Right lung (tissue), 5 donors: ENCODE measurements around the gene LTBR. TPM values are rescaled to one million over a fixed set of nuclear protein-coding genes. Genes with fewer than 3 reads are reported as not detected.

Experiments used
- DNase-seq, 2 donors: peaks; one replicate each; pipeline ENCODE4 v3.0.0-alpha.2; 2013
- polyA plus RNA-seq, 5 donors: library from polyadenylated mRNA; unstranded; fragments of 120-200 nt; gene quantifications; one replicate each; pipeline versions ENCODE4 v1.2.1 to v1.2.3, GENCODE V29; 2013; ENCODE audit warnings: inconsistent platforms in 1 of 5, low replicate concordance in 1 of 5; ENCODE audit not compliant: insufficient read length in 5 of 5, insufficient read depth in 1 of 5

LTBR gene
- polyA plus RNA-seq, 5 donors: 59.0 to 110 (median 74.7) TPM

- no peak for DNase-seq
Measured at GRCh38 chr12:6345319-6346091, 38.5 kb upstream of the LTBR start.

- DNase-seq: no peak
Measured at GRCh38 chr12:6346235-6346832, 37.6 kb upstream of the LTBR start.

DNA sequence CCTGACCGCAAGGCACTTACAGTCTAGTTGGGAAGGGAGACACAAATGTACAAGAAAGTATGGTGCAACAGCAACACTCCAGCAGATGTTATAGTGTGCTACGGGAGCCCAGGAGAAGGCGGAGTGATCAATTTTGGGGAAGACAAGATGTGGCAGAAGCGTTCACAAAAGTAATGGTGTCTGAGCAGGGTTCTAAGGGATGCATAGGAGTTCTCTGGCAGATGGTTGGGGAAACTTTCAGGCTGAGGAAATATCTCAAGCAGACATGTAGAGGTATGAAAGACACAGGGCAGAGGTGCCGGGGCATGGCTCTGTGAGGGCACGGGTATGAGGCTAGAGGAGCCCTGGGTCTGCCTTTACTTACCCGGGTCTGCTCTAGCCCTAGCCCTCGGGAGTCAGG lies 37.0 kb upstream of the LTBR start:
- DNase-seq: no peak

DNA sequence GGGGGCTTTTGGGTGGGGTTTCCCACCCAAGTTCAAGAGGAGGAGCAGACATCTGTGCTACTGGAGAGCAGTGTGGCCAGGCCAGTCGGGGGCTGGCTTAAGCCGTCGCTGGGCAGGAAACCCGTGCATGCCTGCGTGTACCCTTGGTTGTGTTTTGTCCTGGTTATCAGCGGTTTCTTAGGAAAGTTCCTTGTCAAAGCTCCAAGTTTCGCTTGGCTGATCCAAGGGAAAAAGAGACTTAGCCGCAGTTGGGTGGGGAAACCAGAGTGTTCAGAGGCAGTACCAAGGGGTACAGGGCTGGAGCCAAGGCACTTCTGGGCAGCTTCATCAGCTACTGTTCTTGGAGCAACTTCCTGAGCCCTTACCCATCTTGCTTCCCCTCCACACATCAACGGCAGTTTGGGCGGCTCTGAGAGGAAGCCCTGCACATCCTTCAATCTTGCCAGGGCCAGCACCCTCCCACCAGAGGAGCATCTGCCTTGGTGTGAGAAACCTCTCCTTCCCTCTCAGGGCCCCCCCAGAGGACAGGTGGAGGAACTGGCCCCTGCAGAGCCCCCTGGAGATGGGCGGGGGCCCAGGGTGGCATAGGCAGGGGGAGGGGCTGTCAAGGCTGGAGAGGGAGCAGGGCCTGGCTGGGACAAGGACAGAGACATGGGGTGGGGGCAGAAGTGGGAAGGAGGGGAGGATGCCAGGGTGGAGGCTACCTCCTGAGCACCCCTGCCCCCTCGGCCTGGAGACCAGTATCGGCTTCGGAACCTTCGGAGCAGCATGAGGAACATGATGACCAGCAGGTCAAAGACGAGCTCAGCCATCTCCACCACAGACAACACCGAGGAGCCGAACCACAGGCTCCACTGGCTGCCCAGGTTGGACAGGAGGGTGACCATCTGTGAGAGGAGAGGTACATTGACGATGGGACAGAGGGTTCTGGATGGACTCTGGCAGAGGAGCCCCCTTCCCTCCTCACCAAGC lies 36.3 kb upstream of the LTBR start:
- peak; percentile 84 to 89 for DNase-seq

GRCh38 chr12:6351622-6352021 lies 32.3 kb upstream of the LTBR start:
- no peak for DNase-seq

DNA sequence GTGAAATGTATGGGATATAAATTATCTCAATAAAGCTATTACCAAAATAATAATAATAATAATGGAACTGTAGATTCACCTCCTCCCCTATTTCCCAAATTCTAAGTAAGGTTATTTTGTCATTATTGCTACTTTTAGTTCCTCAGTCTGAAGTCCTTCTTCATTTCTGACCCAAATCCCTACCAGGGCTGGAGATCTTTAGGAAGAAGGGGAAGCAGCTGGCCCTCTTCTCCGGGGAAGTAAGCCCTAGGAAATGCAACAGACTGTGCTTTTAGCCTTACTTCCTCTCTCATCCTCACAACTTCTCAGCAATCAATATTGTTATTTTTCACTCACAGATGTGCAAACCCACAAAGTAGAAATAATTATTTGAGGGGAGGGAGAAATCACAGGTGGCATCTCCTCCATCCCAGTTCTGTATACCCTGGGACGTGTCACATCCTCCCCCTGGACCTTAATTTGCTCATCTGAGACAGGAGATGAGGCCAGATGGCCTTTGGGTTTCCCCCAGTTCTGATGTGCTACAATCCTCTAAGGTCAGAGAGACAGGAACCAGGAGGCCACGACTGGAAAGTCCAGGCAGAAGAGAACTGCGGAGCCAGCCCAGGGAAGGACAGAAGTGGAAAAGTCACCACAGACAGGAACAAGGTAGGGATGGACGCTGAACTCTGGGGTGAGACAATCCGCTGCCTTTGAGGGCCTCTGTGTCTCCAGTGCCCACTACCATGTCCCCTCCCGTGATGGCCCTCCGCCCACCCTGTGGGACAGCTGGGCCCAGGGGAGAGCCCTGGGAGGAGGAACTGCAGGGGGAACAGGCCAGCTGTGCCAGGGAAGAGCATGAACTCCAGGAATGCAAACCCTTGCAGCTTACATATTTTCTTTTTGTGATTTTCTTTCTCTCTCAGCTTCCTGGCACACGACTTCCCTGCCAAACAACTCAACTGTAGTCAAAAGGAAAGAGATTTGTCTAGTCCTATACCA lies 31.5 kb upstream of the LTBR start:
- no peak for DNase-seq

DNA sequence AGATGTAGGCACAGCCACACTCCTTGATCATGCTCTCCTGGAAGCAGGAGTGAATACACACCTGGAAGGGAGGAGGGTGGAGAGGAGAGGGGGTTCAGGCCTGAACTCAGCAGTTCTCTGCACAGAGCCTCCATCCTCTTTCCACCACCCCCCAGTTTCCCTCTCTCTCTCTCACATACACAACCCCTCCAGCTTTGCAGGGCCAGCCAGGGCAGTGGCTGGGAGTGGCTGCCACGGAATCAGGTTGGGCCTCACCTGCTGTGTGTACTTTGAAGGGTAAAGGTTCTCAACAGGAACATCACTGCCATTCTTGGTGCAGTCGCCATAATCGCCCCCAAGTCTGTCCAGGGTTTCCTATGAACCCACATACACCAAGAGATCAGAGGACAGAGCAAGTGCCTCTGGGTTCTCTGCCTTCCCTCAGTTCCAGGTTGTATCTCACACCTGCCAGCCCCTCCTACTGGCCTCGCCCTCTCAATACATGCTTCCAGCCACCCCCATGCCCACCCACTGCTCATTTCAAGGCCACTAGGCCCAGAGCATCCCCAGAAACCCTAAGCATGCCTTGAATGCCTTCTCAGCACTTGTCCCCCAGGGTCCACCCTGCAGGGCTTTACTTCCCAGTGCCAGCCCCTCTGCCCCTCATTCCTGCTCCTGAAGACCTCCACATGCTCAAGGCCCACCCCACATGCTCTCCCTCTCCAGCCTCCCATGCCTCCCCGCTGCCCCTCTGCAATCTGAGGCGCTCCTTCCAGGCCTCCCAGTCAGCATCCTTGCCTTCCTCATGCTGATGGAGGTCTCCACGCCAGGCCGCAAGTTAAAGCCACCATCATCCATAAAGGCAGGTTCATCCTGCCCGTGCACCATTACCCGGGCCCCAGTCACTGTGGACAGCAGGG lies 29.2 kb upstream of the LTBR start:
- DNase-seq: no peak

GRCh38 chr12:6355491-6356373 lies 28.2 kb upstream of the LTBR start:
- no peak for DNase-seq

- no peak for DNase-seq
Measured at GRCh38 chr12:6356374-6356820, 27.6 kb upstream of the LTBR start.

- no peak for DNase-seq
Measured at GRCh38 chr12:6358881-6359280, 25.1 kb upstream of the LTBR start.

GRCh38 chr12:6360080-6360571 lies 23.8 kb upstream of the LTBR start:
- no peak for DNase-seq

GRCh38 chr12:6360578-6361490 lies 23.1 kb upstream of the LTBR start:
- peak in 1 of 2 donors; percentile 54 for DNase-seq

GRCh38 chr12:6361834-6362233 lies 22.1 kb upstream of the LTBR start:
- no peak for DNase-seq

- no peak for DNase-seq
Measured at GRCh38 chr12:6362403-6362802, 21.6 kb upstream of the LTBR start.

GRCh38 chr12:6363010-6363329 lies 21.0 kb upstream of the LTBR start:
- no peak for DNase-seq

DNA sequence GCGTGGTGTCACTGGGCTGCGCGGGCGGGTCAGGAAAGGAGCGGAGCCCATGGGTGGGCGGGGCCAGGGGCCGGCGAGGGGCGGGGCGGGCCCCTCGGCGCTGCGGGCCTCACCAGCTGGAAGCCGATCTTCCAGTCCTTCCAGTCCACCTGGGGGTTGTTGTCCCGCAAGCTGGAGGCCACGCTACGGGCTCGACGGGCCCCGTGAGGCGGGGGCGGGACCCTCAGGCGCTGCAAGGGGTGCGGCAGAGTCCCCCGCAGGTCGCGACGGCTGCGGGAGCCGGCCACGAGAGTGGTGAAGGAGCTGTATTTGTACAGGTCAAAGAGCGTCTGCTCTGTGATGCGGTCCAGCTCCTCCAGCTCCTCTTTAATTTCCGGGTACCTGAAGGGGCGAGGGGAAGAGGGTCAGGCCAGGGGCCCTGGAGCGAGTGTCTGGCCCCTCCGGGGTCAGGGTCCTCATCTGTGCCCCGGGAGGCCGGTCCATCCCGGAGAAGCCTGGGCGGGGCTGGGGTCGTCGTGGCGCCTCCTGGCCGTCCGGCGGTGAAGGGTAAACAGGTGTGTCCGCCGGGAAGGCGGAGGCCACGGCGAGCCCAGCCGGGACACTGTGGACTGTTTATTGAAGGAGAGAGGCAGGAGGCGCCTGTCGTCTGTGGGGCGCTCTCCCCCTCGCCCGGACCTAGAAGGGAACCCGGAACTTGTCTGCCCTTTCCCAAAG lies 20.5 kb upstream of the LTBR start:
- peak; percentile 62 to 75 for DNase-seq

- no peak for DNase-seq
Measured at GRCh38 chr12:6364044-6364374, 20.0 kb upstream of the LTBR start.
